K562 (cell line): ENCODE data around the gene C1orf21. TPM values are rescaled to one million over a fixed set of nuclear protein-coding genes. Genes with fewer than 3 reads are reported as not detected.

ENCODE experiments used
- ATAC-seq: fragments of 200-7000 bp; cut with Tn5 transposase; 3 replicates; pipeline ENCODE4 v1.9.1; 2020; ENCODE audit warnings: moderate library complexity
- BruUV-seq: library from RNA; stranded (reverse); fragments of 400-500 nt; replicated peaks from 2 replicates; lab custom pipeline; 2021; lab: Mats Ljungman, UMichigan
- CTCF ChIA-PET: fragments of 300-600 bp; formaldehyde crosslinking; extraction: SDS; loops from one replicate; lab custom pipeline; 2021; ENCODE audit warnings: low intra/inter-chr PET ratio; lab: Yijun Ruan, JAX
- POLR2A ChIA-PET: fragments of 300-600, 350-650 bp; sonication (Branson Sonifier 250); formaldehyde crosslinking; extraction: SDS; loops from one replicate; lab custom pipeline; 2021; ENCODE audit warnings: antibody characterized with exemption, inconsistent platforms; lab: Yijun Ruan, JAX
- DNase-seq, 4 experiments: peaks; one replicate each; pipeline versions ENCODE4 v3.0.0 to v3.0.0-alpha.2; 2011 to 2018; ENCODE audit warnings: low spot score in 3 of 4, mixed read lengths in 3 of 4; ENCODE audit errors: extremely low read depth in 1 of 4
- FAIRE-seq: peaks from 2 replicates; lab custom pipeline; 2011; peaks lifted over from hg19 to GRCh38; lab: Jason Lieb, UNC
- H2AFZ ChIP-seq: 2 replicates; pipeline ENCODE4 v1.6.0; 2011; ENCODE audit warnings: low read depth, low read length, control low read depth, inconsistent platforms
- H3K27ac ChIP-seq: fragments of 200-600 bp; 3 replicates; pipeline ENCODE4 v1.8.0; 2011; ENCODE audit warnings: low read depth, mild to moderate bottlenecking, control low read depth, inconsistent platforms, low read length, moderate library complexity, mixed read lengths; ENCODE audit errors: extremely low read depth
- H3K27me3 ChIP-seq, 2 experiments: fragments of 300-600 bp in 1 of 2; 2 replicates in 1 of 2; 3 replicates in 1 of 2; pipeline versions ENCODE4 v1.6.0 to v1.8.0; 2011; ENCODE audit warnings: inconsistent platforms in 2 of 2, low read length in 2 of 2, mild to moderate bottlenecking in 1 of 2, mixed read lengths in 1 of 2, moderate library complexity in 1 of 2; ENCODE audit not compliant: control insufficient read depth in 2 of 2, insufficient read depth in 2 of 2
- H3K36me3 ChIP-seq: fragments of 300-600 bp; 3 replicates; pipeline ENCODE4 v1.8.0; 2011; ENCODE audit warnings: mild to moderate bottlenecking, low read length, inconsistent platforms; ENCODE audit not compliant: control insufficient read depth, insufficient read depth
- H3K4me1 ChIP-seq, 2 experiments: fragments of 200-600 bp in 1 of 2; replicated peaks in 1 of 2; 2 replicates in 1 of 2; 3 replicates in 1 of 2; pipeline versions ENCODE4 v1.5.1 to v1.8.0; 2011; ENCODE audit warnings: inconsistent platforms in 2 of 2, low read length in 2 of 2, mild to moderate bottlenecking in 1 of 2, mixed read lengths in 1 of 2, moderate library complexity in 1 of 2; ENCODE audit not compliant: control insufficient read depth in 2 of 2, insufficient read depth in 2 of 2
- H3K4me2 ChIP-seq: 2 replicates; pipeline ENCODE4 v1.6.1; 2011; ENCODE audit warnings: low read length, control low read depth, inconsistent platforms, mixed read lengths; ENCODE audit not compliant: insufficient read depth
- H3K4me3 ChIP-seq: fragments of 200-600 bp; sonication (generic), shearing (Covaris generic); 2 replicates; pipeline ENCODE4 v1.5.1; 2016; ENCODE audit warnings: control low read depth, inconsistent platforms
- H3K79me2 ChIP-seq: fragments of 200-600 bp; 3 replicates; pipeline ENCODE4 v1.8.0; 2011; ENCODE audit warnings: low read length, inconsistent platforms; ENCODE audit not compliant: control insufficient read depth, insufficient read depth
- H3K9ac ChIP-seq, 2 experiments: 2 replicates each; pipeline versions ENCODE4 v1.6.0 to v1.6.1; 2011; ENCODE audit warnings: low read depth in 2 of 2, low read length in 2 of 2, control low read depth in 1 of 2, inconsistent platforms in 1 of 2, mild to moderate bottlenecking in 1 of 2, mixed read lengths in 1 of 2; ENCODE audit not compliant: insufficient read depth in 1 of 2
- H3K9me1 ChIP-seq: one replicate; pipeline ENCODE4 v1.6.0; 2011; ENCODE audit warnings: inconsistent platforms, mild to moderate bottlenecking, low read length, moderate library complexity; ENCODE audit not compliant: control insufficient read depth, insufficient read depth
- H3K9me3 ChIP-seq: replicated peaks from 2 replicates; pipeline ENCODE4 v1.5.1; 2011; ENCODE audit warnings: low read depth, low read length, inconsistent platforms; ENCODE audit not compliant: control insufficient read depth, insufficient read depth
- H4K20me1 ChIP-seq: replicated peaks from 2 replicates; pipeline ENCODE4 v1.6.1; 2011; ENCODE audit warnings: low read length, inconsistent platforms, mixed read lengths; ENCODE audit not compliant: control insufficient read depth, insufficient read depth
- GABPB2 ChIP-seq: fragments of 250-450 bp; sonication (Bioruptor Pico); conservative IDR thresholded peaks from 2 replicates; pipeline ENCODE4 v1.5.1; 2021; ENCODE audit warnings: mild to moderate bottlenecking
- RAD21 ChIP-seq, 2 experiments: fragments of 250-450 bp in 1 of 2; fragments of 450-650 bp in 1 of 2; sonication (Bioruptor Pico) in 1 of 2; formaldehyde crosslinking in 1 of 2; IDR thresholded peaks in 1 of 2; conservative IDR thresholded peaks in 1 of 2; 2 replicates each; pipeline versions ENCODE4 v1.4.0 to v1.8.0; 2020 to 2022; ENCODE audit warnings: mild to moderate bottlenecking in 2 of 2, moderate library complexity in 1 of 2
- SMARCE1 ChIP-seq: fragments of 450-650 bp; IDR thresholded peaks from 2 replicates; pipeline ENCODE4 v1.7.1; 2016; ENCODE audit warnings: mild to moderate bottlenecking
- SRSF1 ChIP-seq: fragments of 200-400 bp; formaldehyde crosslinking; IDR thresholded peaks from 2 replicates; pipeline ENCODE4 v1.6.1; 2017; ENCODE audit warnings: mild to moderate bottlenecking, low read depth, low read length, moderate library complexity
- U2AF2 ChIP-seq: fragments of 200-400 bp; formaldehyde crosslinking; optimal IDR thresholded peaks from 2 replicates; pipeline ENCODE3; 2017; ENCODE audit warnings: low read depth, mild to moderate bottlenecking, low read length
- WGBS: fragments of 100-300 bp; shearing (Covaris generic); methylation state at CpG from one replicate; pipeline ENCODE4 v1.1.6; 2016; ENCODE audit warnings: low coverage, mixed read lengths; ENCODE audit not compliant: insufficient coverage; ENCODE audit errors: missing lambda C conversion rate; 5-methylcytosine and 5-hydroxymethylcytosine counted together
- in situ Hi-C: fragments of 300-500 bp; cut with MboI; formaldehyde crosslinking; loops from 4 replicates; pipeline ENCODE4 v1.15.0; 2018; ENCODE audit warnings: inconsistent platforms, mixed read lengths
- intact Hi-C: fragments of 100-400 bp; cut with micrococcal nuclease; formaldehyde crosslinking; loops from 2 replicates; pipeline ENCODE4 v1.14.2; 2022
- polyA plus RNA-seq, 8 experiments: library from polyadenylated mRNA; depleted of rRNA in 4 of 8; stranded (reverse) in 5 of 8; unstranded in 3 of 8; fragments of >200 nt; fragmentation: Nextera tagmentation in 2 of 8; fragmentation: Illumina TruSeq in 1 of 8; extraction: Ambion mirVana in 2 of 8; extraction: Trizol in 1 of 8; gene quantifications; 2 replicates each; pipeline versions ENCODE4 v1.2.1 to v1.2.3, GENCODE V29; 2011 to 2014; ENCODE audit warnings: inconsistent platforms in 1 of 8, missing spikeins in 1 of 8
- total RNA-seq, 7 experiments: library from RNA; depleted of rRNA in 6 of 7; stranded (reverse); fragments of >200 nt in 6 of 7; fragmentation: Illumina TruSeq in 2 of 7; extraction: Trizol in 2 of 7; gene quantifications; 2 replicates each; pipeline versions ENCODE4 v1.2.1 to v1.2.3, GENCODE V29; 2011 to 2021; ENCODE audit warnings: low replicate concordance in 1 of 7
- TF ChIP-seq, protein P1 (sequence below): fragments of 450-650 bp; formaldehyde crosslinking; IDR thresholded peaks from 2 replicates; pipeline ENCODE4 v1.4.0; 2020; ENCODE audit warnings: mild to moderate bottlenecking, moderate library complexity
- TF ChIP-seq, protein P2 (sequence below), 3 experiments: IDR thresholded peaks in 2 of 3; conservative IDR thresholded peaks in 1 of 3; 2 replicates each; pipeline ENCODE4 v1.5.1; 2011 to 2012; ENCODE audit warnings: low read length in 3 of 3, mild to moderate bottlenecking in 3 of 3, control low read depth in 2 of 3, improper control_type of control experiment in 1 of 3, inconsistent platforms in 1 of 3, low read depth in 1 of 3, mixed read lengths in 1 of 3, moderate library complexity in 1 of 3; ENCODE audit not compliant: insufficient read depth in 2 of 3

The C1orf21 gene
- total and polyA plus RNA-seq, 9 of the 15 experiments (the other 6 are each of a cell fraction or from before 2014, with no cell fraction given): under 0.01 to 0.31 (median 0.07) TPM

DNA sequence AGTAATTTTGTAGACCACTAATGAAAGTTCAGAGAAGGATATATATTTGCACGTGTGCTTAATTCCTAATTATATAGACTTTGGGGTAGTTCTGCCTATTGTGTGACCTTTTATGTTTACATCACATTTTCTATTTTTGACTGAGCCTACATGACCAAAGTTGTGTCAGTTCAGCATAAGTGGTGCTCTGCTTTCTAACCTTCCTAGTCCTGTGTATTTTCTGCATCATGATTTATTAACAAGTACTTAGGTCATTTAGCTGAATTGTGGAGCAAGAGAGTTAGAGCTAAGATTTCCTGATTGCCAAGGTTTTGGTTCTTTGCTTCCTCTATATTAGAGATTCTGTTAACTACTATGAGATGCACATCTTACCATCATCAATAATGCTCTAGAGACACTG is 176.0 kb downstream of the C1orf21 start:
- Histone ChIP-seq H3K4me1 (no peaks in the 10 kb centered on the region), H3K36me3 (no peaks in the 10 kb centered on the region), H2AFZ (no peak overlapping the region), H3K27ac (no peak overlapping the region), H3K79me2 (no peaks in the 10 kb centered on the region), H3K9me1 (no peaks in the 10 kb centered on the region), H3K4me3 (no peak overlapping the region), H3K27me3 (no peaks in the 10 kb centered on the region; a peak in 2 of 5 replicates), H3K9ac (no peak overlapping the region), H3K4me2 (no peak overlapping the region), H3K9me3 (no peaks in the 10 kb centered on the region), H4K20me1 (no peaks in the 10 kb centered on the region)
- TF ChIP-seq U2AF2 (no peak), GABPB2 (CRISPR knock-in tag) (no peak)
- WGBS: 0% methylated on average over 1 of the region's 1 CpG
- FAIRE-seq (no peak), DNase-seq (no peak), ATAC-seq (no peak)
- in situ Hi-C loops: no loop called here
- ChIA-PET CTCF (interaction anchor here (0.6 to 0.7 kb wide), 2 partner anchors 487 to 908 kb away, joined by 3 read pairs; no protein-coding TSS in a partner anchor), POLR2A (interaction anchor here (0.6 to 0.8 kb wide), 2 partner anchors 15 to 578 kb away, joined by 3 read pairs; no protein-coding TSS in a partner anchor)
- intact Hi-C loops: loop anchor here (10.0 kb wide), 1 partner anchor 488 kb away; no protein-coding TSS in a partner anchor
- BruUV-seq: no TSS peak

DNA sequence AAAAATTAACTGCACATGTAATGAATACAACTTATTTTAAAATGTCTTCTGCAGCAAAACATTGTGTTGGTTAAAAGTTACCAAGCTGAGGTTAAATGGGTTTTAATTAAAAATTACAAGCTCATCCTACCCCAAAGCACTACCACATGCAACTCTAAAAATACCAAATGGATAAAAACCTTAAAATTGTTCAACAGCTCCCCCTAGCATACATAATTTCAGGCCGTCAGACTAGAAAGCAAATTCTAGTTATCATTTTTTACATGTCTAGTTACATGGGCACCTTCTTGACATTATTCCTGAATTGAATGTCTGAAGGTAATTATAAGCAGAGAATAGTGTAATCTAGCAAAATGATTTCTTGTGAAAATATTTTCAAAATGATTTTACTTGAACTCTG is 176.5 kb downstream of the C1orf21 start:
- intact Hi-C loops: loop anchor here (10.0 kb wide), 1 partner anchor 489 kb away; no protein-coding TSS in a partner anchor
- ATAC-seq: no peak
- no TSS peak for BruUV-seq
- CTCF ChIA-PET: interaction anchor here (0.6 to 0.7 kb wide), 2 partner anchors 488 to 908 kb away, joined by 3 read pairs; no protein-coding TSS in a partner anchor
- H3K4me1 ChIP-seq: no peaks in the 10 kb centered on the region
- DNase-seq: peak in 1 of 4 experiments; percentile 9
- no peak overlapping the region for H3K9ac ChIP-seq
- no peaks in the 10 kb centered on the region for H3K79me2 ChIP-seq
- POLR2A ChIA-PET: interaction anchor here (0.6 to 0.8 kb wide), 2 partner anchors 15 to 577 kb away, joined by 3 read pairs; no protein-coding TSS in a partner anchor
- no peak overlapping the region for H3K4me3 ChIP-seq
- no peaks in the 10 kb centered on the region for H3K9me1 ChIP-seq
- H3K36me3 ChIP-seq: no peaks in the 10 kb centered on the region
- FAIRE-seq: no peak
- H3K27ac ChIP-seq: no peak overlapping the region
- no peaks in the 10 kb centered on the region; a peak in 2 of 5 replicates for H3K27me3 ChIP-seq
- in situ Hi-C loops: no loop called here
- WGBS: 5% methylated on average over 1 of the region's 1 CpG
- no peaks in the 10 kb centered on the region for H4K20me1 ChIP-seq
- H2AFZ ChIP-seq: no peak overlapping the region
- H3K9me3 ChIP-seq: no peaks in the 10 kb centered on the region
- H3K4me2 ChIP-seq: no peak overlapping the region
- TF ChIP-seq, protein P1, sequence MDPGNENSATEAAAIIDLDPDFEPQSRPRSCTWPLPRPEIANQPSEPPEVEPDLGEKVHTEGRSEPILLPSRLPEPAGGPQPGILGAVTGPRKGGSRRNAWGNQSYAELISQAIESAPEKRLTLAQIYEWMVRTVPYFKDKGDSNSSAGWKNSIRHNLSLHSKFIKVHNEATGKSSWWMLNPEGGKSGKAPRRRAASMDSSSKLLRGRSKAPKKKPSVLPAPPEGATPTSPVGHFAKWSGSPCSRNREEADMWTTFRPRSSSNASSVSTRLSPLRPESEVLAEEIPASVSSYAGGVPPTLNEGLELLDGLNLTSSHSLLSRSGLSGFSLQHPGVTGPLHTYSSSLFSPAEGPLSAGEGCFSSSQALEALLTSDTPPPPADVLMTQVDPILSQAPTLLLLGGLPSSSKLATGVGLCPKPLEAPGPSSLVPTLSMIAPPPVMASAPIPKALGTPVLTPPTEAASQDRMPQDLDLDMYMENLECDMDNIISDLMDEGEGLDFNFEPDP (CRISPR knock-in tag): no peak
- TF ChIP-seq SMARCE1: no peak
- TF ChIP-seq RAD21 (CRISPR knock-in tag; conservative IDR thresholded peaks at IDR 0.05 in 1 of 2, IDR thresholded peaks at IDR 0.05 in 1 of 2): peak; percentile 40 to 65
- TF ChIP-seq, protein P2, sequence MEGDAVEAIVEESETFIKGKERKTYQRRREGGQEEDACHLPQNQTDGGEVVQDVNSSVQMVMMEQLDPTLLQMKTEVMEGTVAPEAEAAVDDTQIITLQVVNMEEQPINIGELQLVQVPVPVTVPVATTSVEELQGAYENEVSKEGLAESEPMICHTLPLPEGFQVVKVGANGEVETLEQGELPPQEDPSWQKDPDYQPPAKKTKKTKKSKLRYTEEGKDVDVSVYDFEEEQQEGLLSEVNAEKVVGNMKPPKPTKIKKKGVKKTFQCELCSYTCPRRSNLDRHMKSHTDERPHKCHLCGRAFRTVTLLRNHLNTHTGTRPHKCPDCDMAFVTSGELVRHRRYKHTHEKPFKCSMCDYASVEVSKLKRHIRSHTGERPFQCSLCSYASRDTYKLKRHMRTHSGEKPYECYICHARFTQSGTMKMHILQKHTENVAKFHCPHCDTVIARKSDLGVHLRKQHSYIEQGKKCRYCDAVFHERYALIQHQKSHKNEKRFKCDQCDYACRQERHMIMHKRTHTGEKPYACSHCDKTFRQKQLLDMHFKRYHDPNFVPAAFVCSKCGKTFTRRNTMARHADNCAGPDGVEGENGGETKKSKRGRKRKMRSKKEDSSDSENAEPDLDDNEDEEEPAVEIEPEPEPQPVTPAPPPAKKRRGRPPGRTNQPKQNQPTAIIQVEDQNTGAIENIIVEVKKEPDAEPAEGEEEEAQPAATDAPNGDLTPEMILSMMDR (IDR thresholded peaks at IDR 0.05 in 2 of 3, conservative IDR thresholded peaks at IDR 0.05 in 1 of 3; ENCODE audit: insufficient read depth in 2 of 3, low read depth in 1 of 3, low read length in 3 of 3): peak in 2 of 3 experiments; percentile 39 to 56; a peak in 3 of 6 replicates
- TF ChIP-seq SRSF1: no peak
